GM12878 (cell line): Measurements from ENCODE around the gene MRPS18A. TPM values are rescaled to one million over a fixed set of nuclear protein-coding genes. Genes with fewer than 3 reads are reported as not detected.

Experiments used
- BRCA1 ChIP-seq: IDR thresholded peaks from 2 replicates; pipeline ENCODE4 v1.6.1; 2011; ENCODE audit warnings: low read depth, low read length, improper control_type of control experiment
- CEBPB ChIP-seq, 2 experiments: fragments of 150-350 bp in 1 of 2; IDR thresholded peaks; 2 replicates each; pipeline ENCODE4 v1.6.1; 2012 to 2014; ENCODE audit warnings: low read depth in 2 of 2, low read length in 2 of 2, borderline replicate concordance in 1 of 2, inconsistent platforms in 1 of 2
- FOXK2 ChIP-seq: fragments of 450-650 bp; IDR thresholded peaks from 2 replicates; pipeline ENCODE4 v1.6.1; 2017; ENCODE audit warnings: mild to moderate bottlenecking, moderate library complexity
- FOXM1 ChIP-seq: IDR thresholded peaks from 2 replicates; pipeline ENCODE4 v1.6.1; 2012; ENCODE audit warnings: low read depth, mild to moderate bottlenecking, inconsistent platforms, low read length, moderate library complexity
- HCFC1 ChIP-seq: fragments of 150-350 bp; IDR thresholded peaks from 2 replicates; pipeline ENCODE4 v1.6.1; 2014; ENCODE audit warnings: low read length
- HDAC2 ChIP-seq: fragments of 200-600 bp; sonication (generic); IDR thresholded peaks from 2 replicates; pipeline ENCODE4 v1.6.1; 2017
- HDAC6 ChIP-seq: fragments of 200-600 bp; sonication (generic); IDR thresholded peaks from one replicate; pipeline ENCODE4 v1.8.0; 2017; ENCODE audit warnings: antibody characterized with exemption; ENCODE audit not compliant: unreplicated experiment
- LARP7 ChIP-seq: fragments of 450-650 bp; IDR thresholded peaks from 2 replicates; pipeline ENCODE4 v1.6.1; 2017; ENCODE audit warnings: mild to moderate bottlenecking
- NBN ChIP-seq: fragments of 450-650 bp; IDR thresholded peaks from 2 replicates; pipeline ENCODE4 v1.6.1; 2016
- RUNX3 ChIP-seq: IDR thresholded peaks from 2 replicates; pipeline ENCODE4 v1.6.1; 2012; ENCODE audit warnings: low read length, inconsistent platforms
- SIN3A ChIP-seq: IDR thresholded peaks from 2 replicates; pipeline ENCODE4 v1.6.1; 2012; ENCODE audit warnings: low read depth, low read length, improper control_type of control experiment
- SMC3 ChIP-seq: IDR thresholded peaks from 2 replicates; pipeline ENCODE4 v1.6.1; 2011; ENCODE audit warnings: low read length, improper control_type of control experiment, borderline replicate concordance
- SP1 ChIP-seq: IDR thresholded peaks from one replicate; pipeline ENCODE4 v1.6.1; 2011; ENCODE audit warnings: low read depth, low read length
- ZNF24 ChIP-seq: fragments of 450-650 bp; IDR thresholded peaks from 2 replicates; pipeline ENCODE4 v1.6.1; 2017; ENCODE audit warnings: antibody characterized with exemption, mild to moderate bottlenecking
- polyA plus RNA-seq, 11 experiments: library from polyadenylated mRNA; depleted of rRNA in 4 of 11; unstranded in 6 of 11; stranded (reverse) in 5 of 11; fragments of >200 nt; fragmentation: Nextera tagmentation in 4 of 11; fragmentation: Illumina TruSeq in 1 of 11; extraction: Ambion mirVana in 4 of 11; extraction: Trizol in 1 of 11; gene quantifications; 1 replicate in 1 of 11; 2 replicates in 10 of 11; pipeline versions ENCODE4 v1.2.1 to v1.2.3, GENCODE V29; 2011 to 2016; ENCODE audit warnings: inconsistent platforms in 2 of 11, missing spikeins in 2 of 11, low read depth in 1 of 11
- total RNA-seq, 4 experiments: library from RNA; depleted of rRNA in 3 of 4; stranded (reverse); fragments of >200 nt in 3 of 4; fragmentation: Illumina TruSeq in 1 of 4; extraction: Trizol in 1 of 4; gene quantifications; 2 replicates each; pipeline versions ENCODE4 v1.2.1 to v1.2.3, GENCODE V29; 2013 to 2021
- TF ChIP-seq, protein P1 (sequence below): fragments of 450-650 bp; conservative IDR thresholded peaks from 2 replicates; pipeline ENCODE4 v1.6.1; 2017; ENCODE audit warnings: mild to moderate bottlenecking, moderate library complexity
- TF ChIP-seq, protein P2 (sequence below): fragments of 450-650 bp; formaldehyde crosslinking; IDR thresholded peaks from 2 replicates; pipeline ENCODE4 v1.4.0; 2022; ENCODE audit warnings: mild to moderate bottlenecking, moderate library complexity
- TF ChIP-seq, protein P3 (sequence below): IDR thresholded peaks from 2 replicates; pipeline ENCODE4 v1.6.1; 2012; ENCODE audit warnings: mild to moderate bottlenecking, low read depth, low read length

Gene MRPS18A
- total and polyA plus RNA-seq, 10 of the 15 experiments (the other 5 are each of a cell fraction or from before 2014, with no cell fraction given), result 66.3 to 158 (median 98.7) TPM

DNA sequence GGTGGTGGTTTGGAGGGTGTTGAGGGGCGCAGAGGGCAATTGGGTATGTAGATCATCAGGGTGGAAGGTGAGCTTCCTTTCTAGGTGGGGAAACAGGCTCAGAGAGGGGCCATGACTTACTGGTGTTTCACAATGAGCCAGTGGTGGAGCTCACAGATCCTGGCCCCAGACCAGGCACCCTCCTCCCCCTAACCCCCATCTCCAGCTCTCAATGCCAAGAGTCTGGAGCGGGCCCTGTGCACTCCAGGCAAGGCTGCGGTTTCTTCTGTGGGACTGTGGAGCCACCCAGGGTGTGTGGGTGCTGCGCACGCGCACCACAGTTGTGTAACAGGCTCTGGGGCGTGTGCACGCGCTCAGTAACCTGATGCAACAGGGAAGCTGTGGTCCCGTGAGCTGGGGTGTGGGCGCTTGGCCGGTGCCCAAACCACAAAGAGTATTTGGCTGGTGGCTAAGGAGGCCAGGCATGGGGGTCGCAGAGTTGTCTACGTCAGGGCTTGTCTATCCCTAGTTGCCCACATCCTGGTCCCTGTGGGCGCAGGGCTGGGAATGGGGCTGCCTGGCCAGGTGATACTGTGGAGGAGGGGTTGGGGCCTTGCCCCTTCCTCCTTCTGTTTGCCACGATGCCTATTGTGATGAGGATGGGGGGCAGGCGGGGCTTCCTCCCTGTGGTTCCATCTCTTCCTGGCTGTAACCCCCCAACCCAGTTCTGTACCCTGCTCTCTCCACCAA lies 37.5 kb upstream of the MRPS18A start (continued):
- TF ChIP-seq, protein P1, sequence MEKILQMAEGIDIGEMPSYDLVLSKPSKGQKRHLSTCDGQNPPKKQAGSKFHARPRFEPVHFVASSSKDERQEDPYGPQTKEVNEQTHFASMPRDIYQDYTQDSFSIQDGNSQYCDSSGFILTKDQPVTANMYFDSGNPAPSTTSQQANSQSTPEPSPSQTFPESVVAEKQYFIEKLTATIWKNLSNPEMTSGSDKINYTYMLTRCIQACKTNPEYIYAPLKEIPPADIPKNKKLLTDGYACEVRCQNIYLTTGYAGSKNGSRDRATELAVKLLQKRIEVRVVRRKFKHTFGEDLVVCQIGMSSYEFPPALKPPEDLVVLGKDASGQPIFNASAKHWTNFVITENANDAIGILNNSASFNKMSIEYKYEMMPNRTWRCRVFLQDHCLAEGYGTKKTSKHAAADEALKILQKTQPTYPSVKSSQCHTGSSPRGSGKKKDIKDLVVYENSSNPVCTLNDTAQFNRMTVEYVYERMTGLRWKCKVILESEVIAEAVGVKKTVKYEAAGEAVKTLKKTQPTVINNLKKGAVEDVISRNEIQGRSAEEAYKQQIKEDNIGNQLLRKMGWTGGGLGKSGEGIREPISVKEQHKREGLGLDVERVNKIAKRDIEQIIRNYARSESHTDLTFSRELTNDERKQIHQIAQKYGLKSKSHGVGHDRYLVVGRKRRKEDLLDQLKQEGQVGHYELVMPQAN, result no peak
- TF ChIP-seq SIN3A (no peak), HDAC6 (no peak), BRCA1 (no peak), HCFC1 (no peak), ZNF24 (no peak), SP1 (peak; percentile 83), RUNX3 (peak; percentile 99), LARP7 (peak; percentile 54; the same call in 1 of the 2 replicates), NBN (peak; percentile 81), SMC3 (no peak), FOXK2 (peak; percentile 73), CEBPB (IDR thresholded peaks at IDR 0.05; ENCODE audit: borderline replicate concordance in 1 of 2, low read depth in 2 of 2, low read length in 2 of 2) (peak in 1 of 2 experiments; percentile 93; a peak in 2 of 4 replicates), HDAC2 (no peak), FOXM1 (no peak)
- TF ChIP-seq, protein P2, sequence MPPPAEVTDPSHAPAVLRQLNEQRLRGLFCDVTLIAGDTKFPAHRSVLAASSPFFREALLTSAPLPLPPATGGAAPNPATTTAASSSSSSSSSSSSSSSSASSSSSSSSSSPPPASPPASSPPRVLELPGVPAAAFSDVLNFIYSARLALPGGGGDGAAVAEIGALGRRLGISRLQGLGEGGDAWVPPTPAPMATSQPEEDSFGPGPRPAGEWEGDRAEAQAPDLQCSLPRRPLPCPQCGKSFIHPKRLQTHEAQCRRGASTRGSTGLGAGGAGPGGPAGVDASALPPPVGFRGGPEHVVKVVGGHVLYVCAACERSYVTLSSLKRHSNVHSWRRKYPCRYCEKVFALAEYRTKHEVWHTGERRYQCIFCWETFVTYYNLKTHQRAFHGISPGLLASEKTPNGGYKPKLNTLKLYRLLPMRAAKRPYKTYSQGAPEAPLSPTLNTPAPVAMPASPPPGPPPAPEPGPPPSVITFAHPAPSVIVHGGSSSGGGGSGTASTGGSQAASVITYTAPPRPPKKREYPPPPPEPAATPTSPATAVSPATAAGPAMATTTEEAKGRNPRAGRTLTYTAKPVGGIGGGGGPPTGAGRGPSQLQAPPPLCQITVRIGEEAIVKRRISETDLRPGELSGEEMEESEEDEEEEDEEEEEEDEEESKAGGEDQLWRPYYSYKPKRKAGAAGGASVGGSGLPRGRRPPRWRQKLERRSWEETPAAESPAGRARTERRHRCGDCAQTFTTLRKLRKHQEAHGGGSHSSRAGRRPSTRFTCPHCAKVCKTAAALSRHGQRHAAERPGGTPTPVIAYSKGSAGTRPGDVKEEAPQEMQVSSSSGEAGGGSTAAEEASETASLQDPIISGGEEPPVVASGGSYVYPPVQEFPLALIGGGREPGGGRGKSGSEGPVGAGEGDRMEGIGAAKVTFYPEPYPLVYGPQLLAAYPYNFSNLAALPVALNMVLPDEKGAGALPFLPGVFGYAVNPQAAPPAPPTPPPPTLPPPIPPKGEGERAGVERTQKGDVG (CRISPR knock-in tag), result no peak
- TF ChIP-seq, protein P3, sequence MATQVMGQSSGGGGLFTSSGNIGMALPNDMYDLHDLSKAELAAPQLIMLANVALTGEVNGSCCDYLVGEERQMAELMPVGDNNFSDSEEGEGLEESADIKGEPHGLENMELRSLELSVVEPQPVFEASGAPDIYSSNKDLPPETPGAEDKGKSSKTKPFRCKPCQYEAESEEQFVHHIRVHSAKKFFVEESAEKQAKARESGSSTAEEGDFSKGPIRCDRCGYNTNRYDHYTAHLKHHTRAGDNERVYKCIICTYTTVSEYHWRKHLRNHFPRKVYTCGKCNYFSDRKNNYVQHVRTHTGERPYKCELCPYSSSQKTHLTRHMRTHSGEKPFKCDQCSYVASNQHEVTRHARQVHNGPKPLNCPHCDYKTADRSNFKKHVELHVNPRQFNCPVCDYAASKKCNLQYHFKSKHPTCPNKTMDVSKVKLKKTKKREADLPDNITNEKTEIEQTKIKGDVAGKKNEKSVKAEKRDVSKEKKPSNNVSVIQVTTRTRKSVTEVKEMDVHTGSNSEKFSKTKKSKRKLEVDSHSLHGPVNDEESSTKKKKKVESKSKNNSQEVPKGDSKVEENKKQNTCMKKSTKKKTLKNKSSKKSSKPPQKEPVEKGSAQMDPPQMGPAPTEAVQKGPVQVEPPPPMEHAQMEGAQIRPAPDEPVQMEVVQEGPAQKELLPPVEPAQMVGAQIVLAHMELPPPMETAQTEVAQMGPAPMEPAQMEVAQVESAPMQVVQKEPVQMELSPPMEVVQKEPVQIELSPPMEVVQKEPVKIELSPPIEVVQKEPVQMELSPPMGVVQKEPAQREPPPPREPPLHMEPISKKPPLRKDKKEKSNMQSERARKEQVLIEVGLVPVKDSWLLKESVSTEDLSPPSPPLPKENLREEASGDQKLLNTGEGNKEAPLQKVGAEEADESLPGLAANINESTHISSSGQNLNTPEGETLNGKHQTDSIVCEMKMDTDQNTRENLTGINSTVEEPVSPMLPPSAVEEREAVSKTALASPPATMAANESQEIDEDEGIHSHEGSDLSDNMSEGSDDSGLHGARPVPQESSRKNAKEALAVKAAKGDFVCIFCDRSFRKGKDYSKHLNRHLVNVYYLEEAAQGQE, result no peak
